IPS DF 4.7 (cell line): Measurements from ENCODE around the gene RAD51B.

ENCODE experiments used
- DNase-seq: peaks from one replicate; pipeline ENCODE4 v3.0.0-alpha.2; 2013; ENCODE audit warnings: low spot score; ENCODE audit errors: extremely low read depth

The RAD51B gene

DNA sequence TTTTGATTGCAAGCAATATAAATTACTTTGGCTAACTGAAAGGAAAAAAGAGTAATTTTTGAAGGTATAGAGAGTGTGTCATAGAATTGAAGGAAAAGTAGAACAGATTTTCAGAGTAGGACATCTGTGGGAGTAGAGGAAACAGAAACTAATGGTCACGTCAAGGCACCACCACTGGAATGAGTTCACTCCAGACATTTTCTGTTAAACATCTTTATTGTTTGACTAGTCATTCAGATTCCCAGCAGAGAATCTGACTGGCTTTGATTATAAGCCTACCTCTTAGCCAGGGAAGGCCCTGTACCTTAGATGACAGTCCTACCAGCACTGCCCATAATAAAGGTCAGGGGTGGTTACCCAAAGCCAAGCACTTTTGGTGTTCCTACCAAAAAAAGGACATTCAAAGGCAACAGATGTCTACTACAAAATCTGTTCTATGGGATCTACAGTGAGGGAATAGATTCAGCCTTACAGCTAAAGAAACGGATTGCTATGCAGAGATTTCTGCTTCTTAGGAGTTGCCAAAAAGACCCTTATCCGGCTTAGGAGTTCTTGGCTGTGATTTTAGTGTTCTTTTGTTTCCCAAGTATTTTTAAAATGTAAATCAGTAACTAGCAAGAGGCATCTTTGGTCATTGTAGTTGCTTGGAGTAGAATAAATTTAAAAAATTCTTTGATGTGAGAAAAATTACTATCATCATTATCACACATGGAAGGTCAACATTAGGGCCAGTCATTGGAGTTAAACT is 410.8 kb downstream of the RAD51B start:
- DNase-seq = no peak

DNA sequence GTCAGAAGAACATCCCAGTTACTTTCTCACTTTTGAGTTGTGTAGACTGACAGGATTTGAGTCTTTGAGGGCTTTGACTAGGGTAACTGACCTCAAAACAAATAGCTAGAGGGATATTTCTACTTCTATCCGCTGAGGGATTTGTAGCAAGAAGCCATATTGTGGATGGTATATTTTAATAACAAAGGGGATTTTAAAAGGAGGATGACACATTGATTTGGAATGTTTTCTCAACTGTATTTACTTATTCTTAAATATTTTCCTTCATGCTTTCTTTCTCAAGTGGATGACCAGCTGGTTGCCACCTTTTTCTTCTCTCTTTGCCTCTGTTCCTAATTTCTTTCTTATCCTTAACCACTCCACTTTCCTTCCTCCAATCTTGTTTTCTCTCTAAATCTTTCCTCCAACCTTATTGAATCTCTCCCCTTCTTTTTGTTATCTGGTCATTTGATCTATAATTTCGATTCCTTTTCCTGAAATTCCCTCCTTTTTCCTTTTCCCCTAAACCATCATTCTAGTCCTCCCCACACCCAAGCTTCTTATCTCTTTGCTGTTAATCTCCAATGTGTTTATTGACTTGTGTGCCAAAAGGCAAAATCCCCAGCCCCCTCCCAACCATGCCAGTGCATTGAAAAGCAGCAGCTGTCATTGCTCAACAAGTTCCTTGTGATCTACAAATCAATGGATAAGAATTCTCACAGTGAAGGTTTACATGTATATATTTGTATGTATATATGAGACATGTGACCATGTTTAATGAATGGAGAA is 411.6 kb downstream of the RAD51B start:
- no peak for DNase-seq

DNA sequence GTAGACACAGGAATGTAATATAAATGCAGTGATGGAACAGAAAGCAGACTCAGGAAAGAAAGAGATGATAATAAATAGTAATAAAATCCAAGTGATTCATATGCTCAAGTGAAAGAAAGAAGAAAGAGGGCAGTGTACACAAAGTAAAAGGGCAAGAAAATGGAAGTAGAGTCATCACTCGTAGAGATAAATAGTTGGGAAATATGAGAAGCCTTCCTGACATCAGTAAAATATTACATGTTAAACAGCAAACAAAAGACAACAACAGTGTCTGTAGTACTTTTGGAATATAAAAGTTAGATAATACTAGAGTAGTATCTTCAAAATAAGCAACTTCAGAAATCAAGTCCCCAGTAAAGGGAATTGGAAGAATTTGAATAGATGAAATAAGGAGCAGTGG is 412.3 kb downstream of the RAD51B start:
- DNase-seq = no peak

DNA sequence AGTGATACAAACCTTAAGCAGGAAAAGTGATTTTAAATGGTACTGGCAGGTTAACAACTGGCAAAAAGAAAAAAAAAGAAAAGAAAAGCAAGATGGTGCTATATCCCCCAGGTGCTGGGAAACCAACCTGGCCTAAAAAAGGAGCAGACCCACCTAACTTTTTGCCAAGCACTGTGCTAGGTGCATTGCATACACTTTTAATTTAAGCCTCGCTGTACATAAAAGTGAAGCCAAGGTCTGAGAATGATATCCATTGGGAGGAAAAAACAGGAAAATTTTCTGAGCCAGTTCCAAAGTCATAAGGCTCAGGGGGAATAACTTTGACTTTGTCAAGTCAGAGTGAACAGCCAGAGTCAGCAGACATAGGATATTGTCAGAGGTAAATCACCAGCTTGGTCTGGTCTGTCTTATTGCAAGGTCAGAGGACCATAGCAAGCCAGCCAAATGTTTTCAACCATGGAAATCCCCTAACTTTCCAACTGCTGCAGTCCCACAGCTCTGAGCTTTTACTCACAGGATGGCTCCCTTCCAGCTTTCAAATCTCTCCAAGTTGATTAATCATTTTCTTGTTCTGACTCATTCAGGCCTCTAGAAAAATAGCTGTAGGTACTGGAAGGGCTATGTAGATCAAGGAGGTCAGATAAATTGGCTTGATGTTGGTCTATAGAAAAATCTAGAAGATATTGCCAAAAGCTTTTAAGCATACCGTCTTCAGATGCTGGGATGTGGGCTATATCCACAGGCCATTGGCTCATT is 412.9 kb downstream of the RAD51B start:
- no peak for DNase-seq

DNA sequence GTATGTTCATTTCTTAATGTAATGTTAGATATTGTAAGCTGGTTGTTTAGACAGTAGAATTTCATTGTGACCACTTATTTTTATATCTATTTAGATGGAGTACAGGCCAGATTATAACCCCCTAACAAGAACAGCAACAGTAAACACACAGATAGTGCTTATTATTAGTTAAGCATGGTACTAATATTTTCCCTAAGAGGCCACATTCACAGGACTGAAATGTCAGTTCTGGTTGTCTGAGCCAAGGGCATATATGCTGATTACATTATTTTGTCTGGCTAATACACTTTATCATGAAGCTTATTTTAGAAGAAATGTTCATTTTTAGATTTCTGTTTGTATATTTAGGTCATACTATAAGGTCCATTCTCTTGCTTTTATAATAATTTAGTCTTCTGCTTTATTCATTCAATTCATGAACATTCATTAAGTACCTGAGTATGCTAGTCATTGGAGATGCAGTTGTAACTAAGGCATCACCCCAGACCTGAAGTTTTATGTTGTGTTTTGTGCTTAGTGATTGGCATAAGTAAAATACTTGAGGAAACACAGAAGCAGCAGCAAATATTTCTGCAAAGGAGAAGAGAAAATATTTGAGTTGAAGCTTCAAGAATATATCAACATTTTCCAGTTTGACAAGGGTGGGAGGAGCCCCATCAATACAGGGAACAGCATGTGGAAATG is 413.7 kb downstream of the RAD51B start:
- DNase-seq = no peak

DNA sequence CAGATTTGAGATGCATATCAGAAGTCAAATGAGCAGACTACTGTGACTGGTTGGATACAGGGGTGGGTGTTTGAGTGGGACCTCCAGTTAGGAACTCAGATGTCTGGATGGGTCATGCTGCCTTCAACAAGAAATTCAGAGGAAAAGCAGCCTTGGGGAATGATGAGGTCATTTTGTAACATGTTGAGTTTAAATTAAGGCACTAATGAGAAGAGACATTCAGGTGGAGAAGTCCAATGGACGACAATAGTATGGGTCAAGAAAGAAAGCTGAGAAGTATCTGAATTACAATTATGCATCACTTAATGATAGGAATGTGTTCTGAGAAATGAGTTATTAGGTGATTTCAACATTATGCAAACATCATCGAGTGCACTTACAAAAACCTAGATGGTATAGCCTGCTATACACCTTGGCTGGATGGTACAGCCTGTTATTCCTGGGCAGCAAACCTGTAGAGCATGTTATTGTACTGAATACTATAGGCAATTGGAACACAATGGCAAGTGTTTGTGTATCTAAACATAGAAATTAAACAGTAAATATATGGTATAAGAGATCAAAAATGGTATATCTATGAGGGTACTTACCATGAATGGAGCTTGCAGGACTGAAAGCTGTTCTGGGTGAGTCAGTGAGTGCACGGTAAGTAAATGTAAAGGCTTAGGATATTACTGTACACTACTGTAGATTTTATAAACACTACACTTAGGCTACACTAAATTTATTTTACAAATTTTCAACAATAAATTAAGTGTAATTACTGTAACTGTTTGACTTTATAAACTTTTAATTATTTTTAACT is 414.7 kb downstream of the RAD51B start:
- DNase-seq = no peak

DNA sequence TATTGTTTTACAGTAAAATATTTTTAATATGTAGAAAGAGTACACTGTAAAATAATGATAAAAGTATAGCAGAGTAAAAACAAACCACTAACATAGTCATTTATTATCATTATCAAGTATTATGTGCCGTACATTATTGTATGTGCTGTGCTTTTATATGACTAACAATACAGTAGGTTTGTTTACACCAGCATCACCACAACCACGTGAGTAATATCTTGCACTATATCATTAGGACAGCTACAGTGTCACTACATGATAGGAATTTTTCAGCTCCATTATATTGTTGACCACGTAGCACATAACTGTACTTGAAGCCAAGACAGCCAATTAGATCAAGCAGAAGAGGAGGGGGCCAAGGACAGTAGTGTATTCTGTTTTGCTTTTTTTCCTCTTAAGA is 415.4 kb downstream of the RAD51B start:
- DNase-seq = no peak

DNA sequence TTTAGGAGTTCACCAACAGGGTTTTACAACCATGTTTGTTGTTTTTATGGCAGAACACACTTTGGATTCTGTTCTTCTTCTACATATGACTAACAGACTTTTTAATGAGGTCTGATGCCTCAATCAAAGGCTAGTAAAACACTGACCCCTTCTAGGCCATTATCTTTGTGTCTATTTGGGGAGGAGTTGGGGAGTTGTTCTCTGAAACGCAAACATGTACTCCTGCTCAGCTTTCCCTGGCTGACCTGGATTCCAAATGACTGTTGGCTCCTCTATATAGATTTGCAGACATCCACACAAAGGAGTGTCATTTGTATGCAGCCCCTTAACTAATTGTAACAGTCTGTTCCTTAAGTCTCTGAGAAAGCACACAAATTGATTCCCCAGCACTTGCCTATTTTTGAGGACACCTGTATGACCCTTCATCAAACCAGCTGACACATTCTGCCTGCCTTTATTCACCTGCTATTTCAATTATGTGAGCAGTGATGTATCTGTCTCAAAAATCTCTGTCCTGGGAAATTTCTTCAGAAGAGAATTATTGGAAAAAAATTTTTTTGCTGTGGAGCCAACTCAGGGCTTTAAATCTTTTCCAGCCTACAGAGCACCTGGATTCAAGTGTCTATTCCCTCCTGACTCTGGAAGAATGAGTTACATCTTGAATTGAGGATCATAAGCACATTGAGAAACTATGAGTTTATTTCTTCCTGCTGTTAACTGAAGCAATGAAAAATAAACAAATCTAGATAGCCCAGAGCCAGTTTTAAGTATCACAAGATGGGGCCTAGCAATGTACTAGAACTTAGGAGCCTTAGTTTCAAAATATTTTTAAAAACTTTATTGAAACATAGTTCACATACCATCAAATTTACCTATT is 417.2 kb downstream of the RAD51B start:
- DNase-seq = no peak

DNA sequence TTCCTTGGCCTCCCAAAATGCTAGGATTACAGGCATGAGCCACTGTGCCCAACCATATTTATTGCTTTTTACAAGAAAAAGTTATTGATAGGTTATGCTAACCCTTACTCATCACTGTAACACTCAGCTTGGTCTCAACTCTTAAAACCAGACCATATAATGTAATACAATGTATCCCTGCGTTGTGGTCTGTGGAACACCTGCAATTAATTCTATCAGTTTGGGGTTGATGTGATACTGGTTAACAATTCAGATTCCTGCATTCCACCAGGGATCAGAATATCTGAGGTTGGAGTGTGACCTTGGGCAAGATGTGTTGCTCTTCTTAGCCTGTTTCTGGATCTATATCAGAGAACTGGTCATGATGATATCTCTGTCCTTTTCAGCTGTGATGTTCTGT is 419.0 kb downstream of the RAD51B start:
- no peak for DNase-seq

DNA sequence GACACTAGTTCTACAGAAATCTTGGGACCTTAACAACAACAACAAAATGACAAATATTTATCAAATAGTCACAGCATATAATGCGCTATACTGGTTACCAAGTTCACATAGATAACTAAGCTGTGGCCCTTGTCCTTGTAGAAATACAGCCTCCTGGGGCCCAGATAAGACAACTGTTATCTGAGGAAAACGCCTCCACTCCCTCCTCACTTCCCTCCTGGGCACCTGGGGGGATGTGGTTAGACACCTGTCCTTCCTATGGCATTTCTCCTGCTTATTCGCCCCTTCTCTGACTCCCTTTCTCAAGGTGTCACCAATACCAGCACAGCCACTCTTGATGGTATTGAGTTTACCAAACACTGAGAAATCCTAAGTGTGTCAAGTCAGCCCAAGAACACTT is 419.4 kb downstream of the RAD51B start:
- DNase-seq = no peak

DNA sequence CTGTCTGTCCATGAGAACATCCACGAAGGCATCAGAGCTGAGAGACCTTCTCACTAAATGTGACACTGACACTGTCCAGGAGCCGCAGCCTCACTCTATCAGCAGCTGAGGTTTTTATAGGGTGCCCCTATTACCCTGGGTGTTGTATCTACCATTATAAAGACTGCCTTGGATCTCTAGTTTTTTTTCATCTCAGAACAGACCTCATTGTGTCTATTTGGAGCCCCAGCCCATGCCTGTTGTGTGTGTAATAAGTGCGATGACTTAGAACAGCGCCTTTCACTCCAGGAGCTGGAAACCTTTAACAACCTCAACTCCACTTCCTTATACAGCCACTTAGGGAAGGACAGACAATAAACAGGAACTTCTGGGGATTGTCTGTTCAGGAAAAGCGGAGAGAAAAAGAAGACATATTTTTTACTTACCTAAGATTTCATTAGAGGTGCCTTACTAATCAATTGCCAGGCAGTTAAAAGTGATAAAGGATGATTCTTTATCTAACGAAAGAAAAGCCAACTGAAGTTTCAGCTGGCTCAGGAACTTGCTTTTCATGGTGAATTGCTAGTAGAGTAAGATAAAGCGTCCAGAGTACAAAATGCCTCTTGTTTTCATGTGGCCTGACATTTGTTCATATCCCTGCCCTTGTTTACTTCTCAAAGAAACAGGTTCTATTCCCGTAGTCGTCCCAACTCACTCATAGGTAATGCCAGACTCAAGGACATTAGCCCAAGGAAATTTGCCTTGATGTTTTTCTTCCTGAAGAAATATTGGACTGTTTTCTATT is 420.6 kb downstream of the RAD51B start:
- DNase-seq = no peak

DNA sequence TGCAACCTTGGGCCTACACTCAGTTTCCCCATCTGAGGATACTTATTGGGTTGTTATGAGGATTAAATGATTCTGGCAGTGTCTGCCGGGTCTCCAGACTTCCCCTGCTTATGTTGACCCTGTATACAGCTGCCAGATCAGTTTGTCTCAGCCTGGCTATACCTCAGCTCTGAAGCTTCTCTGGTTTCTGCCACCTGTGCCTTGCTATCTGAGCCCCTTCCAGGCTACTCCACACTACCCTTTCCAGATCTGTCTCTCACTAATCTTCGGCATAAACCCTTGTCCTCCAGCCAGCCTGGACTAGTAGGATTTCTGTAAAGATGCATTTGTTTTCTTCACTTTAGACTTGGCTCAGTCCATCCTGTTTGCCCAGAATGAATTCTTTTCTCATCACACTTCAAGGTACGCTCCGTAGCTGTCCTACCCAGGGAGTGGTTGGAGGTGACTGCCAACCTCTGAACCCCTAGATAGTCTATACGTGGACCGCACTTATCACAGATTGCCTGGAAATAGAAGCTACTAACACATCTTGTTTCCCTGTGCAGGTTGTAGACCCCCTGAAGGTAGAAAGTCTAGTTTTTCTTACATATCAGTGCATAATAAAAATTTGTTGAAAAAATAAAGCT is 422.4 kb downstream of the RAD51B start:
- no peak for DNase-seq

DNA sequence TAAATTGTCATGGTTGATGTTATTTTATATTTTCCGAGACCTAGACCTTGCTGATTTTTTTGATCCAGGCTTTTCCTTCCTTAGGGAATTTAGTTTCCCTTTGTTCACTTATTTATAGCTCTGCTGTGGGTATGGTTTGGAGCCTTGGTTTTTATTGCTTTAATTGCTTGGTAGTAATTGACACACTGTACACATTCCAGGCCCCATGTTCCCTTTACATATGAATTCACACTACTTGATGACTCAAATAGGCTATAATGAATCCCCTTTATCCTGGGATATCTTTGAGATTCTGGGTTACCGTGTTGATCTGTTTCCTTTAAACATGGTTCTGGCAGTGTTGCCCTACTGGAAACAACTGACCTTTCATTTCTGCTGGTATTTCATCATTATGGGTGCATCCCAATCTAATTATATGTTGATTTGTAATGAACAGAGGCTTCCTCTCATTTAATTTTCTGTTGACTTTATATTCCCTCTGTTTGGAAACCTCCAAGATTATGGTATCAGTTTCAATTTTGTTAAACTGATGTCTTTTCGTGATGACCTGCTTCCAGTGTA is 424.0 kb downstream of the RAD51B start:
- DNase-seq = no peak

DNA sequence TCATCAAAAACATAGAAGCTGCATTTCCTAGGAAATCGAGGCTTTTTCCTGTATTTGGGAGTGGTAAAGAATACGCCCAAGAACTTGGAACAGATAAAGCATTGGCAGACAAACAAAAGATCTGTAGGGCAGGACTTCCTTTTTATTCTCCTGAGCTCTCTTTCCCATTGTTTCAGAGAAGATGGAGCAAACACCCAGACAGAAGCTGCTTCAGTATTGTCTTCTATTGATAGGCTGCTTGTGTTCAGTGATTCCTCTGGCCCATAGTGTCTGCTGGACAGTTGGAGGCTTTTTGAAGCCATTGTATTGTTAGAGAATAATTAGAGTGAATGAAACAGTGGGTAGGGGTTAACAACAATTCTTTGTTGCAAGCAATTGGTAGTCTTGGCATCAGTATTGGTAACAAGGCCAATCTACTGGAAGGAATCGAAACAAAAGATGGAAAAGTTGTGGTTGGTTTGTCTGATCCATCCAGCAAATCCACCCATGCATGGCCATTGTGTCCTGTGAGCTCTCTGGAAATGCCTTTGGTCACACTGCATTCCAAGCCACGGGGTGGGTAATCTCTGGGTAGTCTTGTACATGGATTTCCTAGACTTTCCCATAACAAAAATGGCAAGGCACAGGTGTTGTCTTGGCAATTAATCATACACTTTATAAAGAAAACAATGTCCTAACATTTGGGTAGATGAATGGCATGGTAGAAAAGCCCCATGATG is 424.8 kb downstream of the RAD51B start:
- no peak for DNase-seq

DNA sequence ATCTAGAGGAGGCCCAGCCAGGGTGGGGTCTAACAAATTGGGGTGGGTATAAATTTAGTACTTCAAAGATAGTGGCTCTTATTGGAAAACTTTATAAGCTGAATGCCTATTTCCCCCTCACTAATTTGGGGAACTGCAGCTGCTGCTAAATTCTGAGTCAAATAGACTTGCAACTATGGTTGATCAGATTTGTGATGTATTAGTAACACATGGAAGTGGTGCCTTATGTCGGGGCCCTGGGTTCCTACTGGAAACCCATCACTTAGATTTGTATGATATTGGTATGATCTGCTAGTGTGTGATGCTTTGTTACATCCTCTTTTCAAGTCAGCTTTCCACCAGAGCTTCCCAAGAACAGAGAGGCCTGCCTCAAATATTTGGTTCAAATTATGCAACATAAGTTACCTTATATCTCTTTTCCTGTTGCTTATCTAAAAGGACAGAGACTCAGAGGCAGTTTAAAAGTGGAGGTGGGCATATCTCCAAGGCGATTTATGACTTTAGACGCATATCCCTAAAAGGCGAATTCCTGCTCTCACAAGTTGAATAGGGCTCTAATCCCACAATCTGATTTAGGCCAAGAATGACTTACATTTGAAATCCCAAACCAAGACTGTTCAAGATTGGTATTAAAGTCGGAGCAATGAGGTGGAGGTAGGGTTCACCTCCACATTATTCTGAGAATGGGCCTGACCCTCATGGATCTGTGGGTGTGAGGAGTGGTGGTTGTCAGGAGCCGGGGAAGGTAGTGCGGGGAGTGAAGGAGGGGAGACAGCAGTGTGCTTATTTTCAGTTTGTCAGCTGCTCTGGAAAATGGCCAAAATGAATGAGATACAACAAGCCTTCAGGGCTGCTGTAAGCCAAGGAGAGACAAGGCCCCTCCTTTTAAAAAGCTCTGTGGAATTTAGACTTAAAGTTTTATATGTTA is 425.8 kb downstream of the RAD51B start:
- DNase-seq = no peak

DNA sequence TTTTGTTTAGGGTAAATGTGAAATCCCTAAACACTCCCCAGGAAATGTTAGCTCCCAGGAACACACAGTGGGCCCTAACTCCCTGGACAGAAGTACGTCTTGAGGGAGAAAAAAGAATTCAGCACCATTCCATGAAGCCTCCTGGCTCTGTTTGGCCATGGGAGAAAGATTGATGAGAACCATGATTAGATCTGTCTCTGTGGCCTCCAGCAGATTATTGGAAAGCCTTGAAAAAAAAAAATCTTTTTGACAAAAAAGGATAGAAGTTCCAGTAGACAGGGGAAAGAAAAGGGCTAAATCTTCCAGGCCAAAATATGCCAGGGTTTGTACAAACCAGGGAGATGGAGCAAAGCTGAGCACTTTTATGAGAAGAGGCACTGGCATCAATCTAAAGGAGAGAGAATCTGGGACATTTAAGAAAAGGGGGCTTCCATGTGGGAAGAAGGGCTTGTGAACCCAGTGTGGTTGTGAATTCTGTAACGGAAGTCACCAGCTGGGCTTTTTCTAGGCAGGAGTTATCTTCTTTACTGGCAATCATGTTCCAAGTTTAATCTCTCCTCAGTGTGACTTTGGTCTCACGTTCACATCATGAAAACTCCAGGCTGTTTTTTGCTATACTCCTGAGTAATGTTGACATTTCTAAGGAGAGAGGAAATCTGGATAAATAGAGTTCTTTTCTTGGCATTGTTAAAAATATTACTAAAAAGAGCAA is 426.7 kb downstream of the RAD51B start:
- no peak for DNase-seq
